Fibroblast of mammary gland (primary cell): ENCODE results near the gene SPINK9.

Experiments used
- DNase-seq: peaks from one replicate; pipeline ENCODE4 v3.0.0-alpha.2; 2010; ENCODE audit warnings: low read depth
- H3K4me3 ChIP-seq: 2 replicates; pipeline ENCODE4 v1.5.1; 2011; ENCODE audit warnings: low read depth, mild to moderate bottlenecking, low read length, moderate library complexity; ENCODE audit not compliant: control insufficient read depth
- CTCF ChIP-seq: conservative IDR thresholded peaks from 2 replicates; pipeline ENCODE4 v1.5.1; 2011; ENCODE audit warnings: low read depth, low read length, inconsistent platforms; ENCODE audit not compliant: control insufficient read depth, insufficient read depth

Gene SPINK9

GRCh38 chr5:148379340-148379739 lies 44.0 kb downstream of the SPINK9 start:
- no peak for DNase-seq
- no peak overlapping the region for H3K4me3 ChIP-seq
- TF ChIP-seq CTCF, result no peak

DNA sequence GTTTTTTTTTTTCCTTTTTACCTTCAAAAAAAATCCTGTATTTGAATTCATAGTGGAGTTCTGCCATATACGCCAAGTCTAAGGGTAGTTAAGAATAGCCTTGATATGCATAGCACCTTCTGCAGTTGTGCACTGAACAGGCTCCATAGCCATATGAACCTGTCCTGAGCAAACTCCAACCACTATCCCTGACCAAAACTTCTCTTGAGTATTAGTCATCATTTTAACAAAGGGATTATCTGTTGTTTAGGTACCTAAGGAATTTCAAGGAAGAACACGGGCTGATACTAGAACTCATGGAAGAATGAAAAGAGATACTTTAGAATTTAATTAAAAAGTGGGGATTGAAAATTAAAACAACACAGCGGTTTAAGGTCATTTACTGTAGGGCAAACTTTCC lies 46.5 kb downstream of the SPINK9 start:
- no peak overlapping the region for H3K4me3 ChIP-seq
- no peak for TF ChIP-seq CTCF
- no peak for DNase-seq

- TF ChIP-seq CTCF, result no peak
Observed at GRCh38 chr5:148382961-148383360, 47.6 kb downstream of the SPINK9 start.

DNA sequence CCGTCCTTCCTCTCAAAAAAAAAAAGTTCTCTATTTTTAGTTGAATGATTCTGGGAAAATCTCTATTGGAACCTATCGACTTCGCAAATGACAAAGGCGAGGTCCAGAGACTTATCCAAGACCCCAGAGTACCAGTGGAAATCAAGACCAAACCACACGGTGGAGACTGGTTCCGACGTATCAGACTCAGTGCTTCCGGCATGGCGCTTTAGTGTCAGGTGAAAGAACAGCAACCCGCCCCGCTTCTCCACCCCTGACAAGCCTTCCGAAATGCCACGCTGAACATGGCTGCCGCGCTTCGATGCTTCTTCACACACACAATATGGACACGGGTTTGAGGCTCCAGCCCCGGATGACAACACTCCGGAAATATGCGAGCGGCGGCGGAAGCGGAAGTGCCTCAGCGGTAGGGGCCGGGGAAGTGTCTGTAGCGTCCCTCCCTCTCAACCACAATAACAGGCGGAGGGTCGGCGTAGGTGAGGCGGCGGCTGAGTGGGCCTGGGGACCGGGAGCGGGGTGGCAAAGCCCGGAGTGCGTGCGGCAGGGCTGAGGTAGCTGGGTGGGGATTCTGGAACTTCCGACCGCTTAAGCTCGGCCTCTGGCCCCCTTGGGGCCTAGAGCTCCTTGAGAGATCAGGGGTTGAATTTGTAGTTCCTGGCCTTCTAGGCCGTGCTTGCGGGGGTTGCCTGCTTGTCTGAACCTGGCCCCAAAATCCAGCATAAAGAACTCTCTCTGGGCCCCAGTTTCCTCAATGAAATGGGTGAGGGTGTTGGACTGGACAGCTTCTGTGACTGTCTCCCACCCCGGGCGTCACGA lies 48.4 kb downstream of the SPINK9 start, which contains the start of gene FBXO38:
Gene FBXO38 (plus strand): TSS at position 395 of the 816 bp plus-strand sequence. CDS start 10,819 bp downstream, outside the sequence.
- no peak for TF ChIP-seq CTCF
- H3K4me3 ChIP-seq, result peak within 1 kb of the TSS; percentile 94
- DNase-seq, result peak; percentile 93

More at GRCh38 chr5:148382961-148383360, 47.6 kb downstream of the SPINK9 start:
- no peak for DNase-seq
- peak overlapping the region; percentile 94 for H3K4me3 ChIP-seq

DNA sequence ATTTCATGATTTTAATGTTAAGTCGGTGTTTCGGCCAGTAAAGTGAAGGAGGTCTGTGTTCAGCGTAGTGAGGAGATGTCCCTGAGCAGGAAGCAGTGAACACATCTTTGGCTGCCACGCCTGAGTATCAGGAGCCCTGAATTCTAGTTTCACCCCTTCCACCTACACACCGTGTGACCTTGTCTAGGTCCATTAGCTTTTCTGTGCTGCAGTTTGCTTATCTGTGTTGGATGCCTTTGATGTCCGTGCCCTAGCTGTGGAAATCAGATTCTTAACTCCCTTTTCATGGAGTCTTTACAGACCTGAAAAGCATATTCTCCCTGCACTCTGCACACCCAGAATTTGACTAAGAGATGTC lies 49.0 kb downstream of the SPINK9 start:
- no peak for TF ChIP-seq CTCF
- no peak for DNase-seq
- peak overlapping the region; percentile 94 for H3K4me3 ChIP-seq

DNA sequence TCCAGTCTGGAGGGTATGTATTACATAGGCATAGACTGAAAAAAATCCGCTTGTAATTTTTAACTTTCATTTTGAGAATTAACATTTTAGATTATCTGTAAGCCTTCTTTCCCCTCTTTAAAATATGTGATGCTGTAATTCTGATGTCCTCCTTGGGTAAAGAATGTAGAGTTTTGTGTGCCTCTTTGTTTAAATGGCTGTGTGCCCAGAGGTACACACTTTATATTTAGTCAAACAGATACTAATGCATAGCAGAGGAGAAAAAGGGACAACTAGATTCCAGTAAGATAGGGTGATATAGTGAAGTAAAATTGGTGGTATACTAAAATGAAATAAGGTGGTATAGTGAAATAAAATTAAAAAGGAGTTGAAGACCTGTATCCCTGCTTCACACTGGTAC lies 49.7 kb downstream of the SPINK9 start:
- no peak for TF ChIP-seq CTCF
- DNase-seq, result no peak
- H3K4me3 ChIP-seq, result peak overlapping the region; percentile 94

DNA sequence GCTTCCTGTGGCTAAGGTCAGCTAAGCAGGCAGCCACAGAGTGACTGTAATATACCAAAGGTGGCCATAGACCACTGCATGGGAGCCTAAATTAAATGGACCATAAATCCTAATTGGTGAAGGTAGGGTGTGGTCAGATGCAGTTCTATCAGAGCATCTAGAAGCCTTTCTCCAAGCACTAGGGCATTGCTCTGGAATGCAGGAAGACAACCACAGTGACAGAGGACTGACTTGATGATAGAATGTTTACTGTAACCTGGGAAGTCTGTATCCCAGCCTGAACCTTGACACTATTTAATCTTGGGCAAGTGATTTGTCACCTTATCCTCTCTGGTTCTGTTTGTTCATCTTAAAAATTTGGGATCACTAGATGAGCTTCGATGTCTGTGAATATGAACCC lies 50.7 kb downstream of the SPINK9 start:
- no peak for TF ChIP-seq CTCF
- no peak overlapping the region for H3K4me3 ChIP-seq
- DNase-seq, result peak; percentile 11
